ENCODE measurements around the gene CRTAP. TPM values are rescaled to one million over a fixed set of nuclear protein-coding genes. Genes with fewer than 3 reads are reported as not detected.

The CRTAP gene
- total RNA-seq, 1 experiment from 2014 or later: 179 TPM

DNA sequence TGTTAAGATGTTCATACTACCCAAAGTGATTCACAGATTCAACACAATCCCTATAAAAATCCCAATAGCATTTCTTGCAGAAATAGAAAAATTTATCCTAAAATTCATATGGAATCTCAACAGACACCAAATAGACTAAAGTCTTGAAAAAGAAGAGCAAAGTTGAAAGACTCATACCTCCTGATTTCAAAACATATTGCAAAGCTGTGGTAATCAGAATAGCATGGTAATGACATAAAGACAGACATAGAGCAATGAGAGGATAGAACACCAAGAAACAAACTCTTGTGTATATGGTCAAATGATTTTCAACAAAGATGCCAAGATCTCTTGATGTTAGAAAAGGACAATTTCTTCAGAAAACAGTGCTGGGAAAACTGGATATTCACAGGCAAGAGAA lies 25.1 kb upstream of the CRTAP start:
- CTCF ChIA-PET: interaction anchor here (0.7 kb wide), 1 partner anchor 17 kb away, joined by 3 read pairs; no protein-coding TSS in a partner anchor
- POLR2A ChIA-PET: no interaction called here
- Mint-ChIP-seq H3K27ac (ENCODE audit: low read depth, unreplicated experiment) (no peak overlapping the region), H3K4me1 (ENCODE audit: insufficient read depth, unreplicated experiment) (no peaks in the 10 kb centered on the region), H3K36me3 (ENCODE audit: insufficient read depth, unreplicated experiment) (peaks cover 32% of the 10 kb centered on the region), H3K27me3 (ENCODE audit: insufficient read depth, unreplicated experiment) (no peaks in the 10 kb centered on the region), H3K4me3 (ENCODE audit: unreplicated experiment) (no peak overlapping the region), H3K9me3 (ENCODE audit: unreplicated experiment) (peaks cover 14% of the 10 kb centered on the region)
- TF ChIP-seq, protein P1, sequence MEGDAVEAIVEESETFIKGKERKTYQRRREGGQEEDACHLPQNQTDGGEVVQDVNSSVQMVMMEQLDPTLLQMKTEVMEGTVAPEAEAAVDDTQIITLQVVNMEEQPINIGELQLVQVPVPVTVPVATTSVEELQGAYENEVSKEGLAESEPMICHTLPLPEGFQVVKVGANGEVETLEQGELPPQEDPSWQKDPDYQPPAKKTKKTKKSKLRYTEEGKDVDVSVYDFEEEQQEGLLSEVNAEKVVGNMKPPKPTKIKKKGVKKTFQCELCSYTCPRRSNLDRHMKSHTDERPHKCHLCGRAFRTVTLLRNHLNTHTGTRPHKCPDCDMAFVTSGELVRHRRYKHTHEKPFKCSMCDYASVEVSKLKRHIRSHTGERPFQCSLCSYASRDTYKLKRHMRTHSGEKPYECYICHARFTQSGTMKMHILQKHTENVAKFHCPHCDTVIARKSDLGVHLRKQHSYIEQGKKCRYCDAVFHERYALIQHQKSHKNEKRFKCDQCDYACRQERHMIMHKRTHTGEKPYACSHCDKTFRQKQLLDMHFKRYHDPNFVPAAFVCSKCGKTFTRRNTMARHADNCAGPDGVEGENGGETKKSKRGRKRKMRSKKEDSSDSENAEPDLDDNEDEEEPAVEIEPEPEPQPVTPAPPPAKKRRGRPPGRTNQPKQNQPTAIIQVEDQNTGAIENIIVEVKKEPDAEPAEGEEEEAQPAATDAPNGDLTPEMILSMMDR (IDR thresholded peaks at IDR 0.05; ENCODE audit: unreplicated experiment): no peak
- intact Hi-C loops (cut with micrococcal nuclease): no loop called here
- BruUV-seq (replicated peaks): no TSS peak
- no peak for DNase-seq (ENCODE audit: unreplicated experiment)

DNA sequence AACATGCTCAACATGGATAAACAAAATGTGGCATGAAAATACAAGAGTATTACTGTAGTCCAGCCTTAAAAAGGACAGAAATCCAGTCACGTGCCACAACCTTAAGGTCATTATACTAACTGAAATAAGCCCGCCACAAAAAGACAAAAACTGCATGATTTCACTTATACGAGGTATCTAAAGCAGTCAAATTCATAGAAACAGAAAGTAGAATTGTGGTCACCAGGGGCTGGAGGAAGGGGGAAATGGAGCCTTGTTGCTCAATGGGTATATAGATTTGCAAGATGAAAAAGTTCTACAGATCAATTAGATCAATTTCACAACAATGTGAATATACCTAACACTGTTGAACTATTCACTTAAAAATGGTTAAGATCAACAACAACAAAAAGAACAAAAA lies 24.3 kb upstream of the CRTAP start:
- intact Hi-C loops (cut with micrococcal nuclease): no loop called here
- Mint-ChIP-seq H3K9me3 (ENCODE audit: unreplicated experiment) (peaks cover 14% of the 10 kb centered on the region), H3K4me1 (ENCODE audit: insufficient read depth, unreplicated experiment) (no peaks in the 10 kb centered on the region), H3K27me3 (ENCODE audit: insufficient read depth, unreplicated experiment) (no peaks in the 10 kb centered on the region), H3K27ac (ENCODE audit: low read depth, unreplicated experiment) (no peak overlapping the region), H3K36me3 (ENCODE audit: insufficient read depth, unreplicated experiment) (peaks cover 33% of the 10 kb centered on the region), H3K4me3 (ENCODE audit: unreplicated experiment) (no peak overlapping the region)
- TF ChIP-seq, protein P1 (IDR thresholded peaks at IDR 0.05; ENCODE audit: unreplicated experiment): no peak
- CTCF ChIA-PET: interaction anchor here (0.6 to 0.8 kb wide), 3 partner anchors 15 to 712 kb away, joined by 3 to 7 read pairs (median 4); no protein-coding TSS in a partner anchor
- no peak for DNase-seq (ENCODE audit: unreplicated experiment)
- BruUV-seq (replicated peaks): no TSS peak
- POLR2A ChIA-PET: interaction anchor here (1.0 kb wide), 1 partner anchor 25 kb away, joined by 3 read pairs; the partner anchor contains the start of gene CRTAP

DNA sequence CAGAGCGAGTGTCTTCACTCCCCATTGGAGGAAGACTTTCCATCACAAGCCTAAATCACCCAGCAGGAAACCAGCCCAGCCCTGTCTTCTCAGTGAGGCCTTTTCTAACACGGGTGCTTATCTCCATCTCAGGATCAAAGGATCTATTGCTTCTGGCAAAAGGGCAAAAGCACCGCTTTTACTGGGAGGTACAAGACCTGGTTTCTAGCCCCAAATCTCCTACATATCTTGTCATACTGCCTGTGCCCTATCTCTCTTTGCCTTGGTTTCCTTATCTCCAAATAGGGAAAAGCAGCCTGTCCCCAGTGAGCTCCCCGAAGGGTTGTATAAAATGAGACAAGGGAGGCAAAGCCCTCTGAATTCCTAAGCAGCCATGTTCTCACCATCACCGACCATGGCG lies 22.1 kb upstream of the CRTAP start:
- ChIA-PET POLR2A (interaction anchor here (0.7 kb wide), 1 partner anchor 66 kb away, joined by 3 read pairs; no protein-coding TSS in a partner anchor), CTCF (interaction anchor here (0.6 to 1.5 kb wide), 2 partner anchors 17 to 99 kb away, joined by 3 to 7 read pairs; no protein-coding TSS in a partner anchor)
- Mint-ChIP-seq H3K36me3 (ENCODE audit: insufficient read depth, unreplicated experiment) (peaks cover 23% of the 10 kb centered on the region), H3K4me3 (ENCODE audit: unreplicated experiment) (no peak overlapping the region), H3K27me3 (ENCODE audit: insufficient read depth, unreplicated experiment) (no peaks in the 10 kb centered on the region), H3K4me1 (ENCODE audit: insufficient read depth, unreplicated experiment) (peaks cover 7% of the 10 kb centered on the region), H3K27ac (ENCODE audit: low read depth, unreplicated experiment) (no peak overlapping the region), H3K9me3 (ENCODE audit: unreplicated experiment) (peaks cover 14% of the 10 kb centered on the region)
- no TSS peak for BruUV-seq (replicated peaks)
- TF ChIP-seq, protein P1 (IDR thresholded peaks at IDR 0.05; ENCODE audit: unreplicated experiment): no peak
- intact Hi-C loops (cut with micrococcal nuclease): no loop called here
- no peak for DNase-seq (ENCODE audit: unreplicated experiment)

DNA sequence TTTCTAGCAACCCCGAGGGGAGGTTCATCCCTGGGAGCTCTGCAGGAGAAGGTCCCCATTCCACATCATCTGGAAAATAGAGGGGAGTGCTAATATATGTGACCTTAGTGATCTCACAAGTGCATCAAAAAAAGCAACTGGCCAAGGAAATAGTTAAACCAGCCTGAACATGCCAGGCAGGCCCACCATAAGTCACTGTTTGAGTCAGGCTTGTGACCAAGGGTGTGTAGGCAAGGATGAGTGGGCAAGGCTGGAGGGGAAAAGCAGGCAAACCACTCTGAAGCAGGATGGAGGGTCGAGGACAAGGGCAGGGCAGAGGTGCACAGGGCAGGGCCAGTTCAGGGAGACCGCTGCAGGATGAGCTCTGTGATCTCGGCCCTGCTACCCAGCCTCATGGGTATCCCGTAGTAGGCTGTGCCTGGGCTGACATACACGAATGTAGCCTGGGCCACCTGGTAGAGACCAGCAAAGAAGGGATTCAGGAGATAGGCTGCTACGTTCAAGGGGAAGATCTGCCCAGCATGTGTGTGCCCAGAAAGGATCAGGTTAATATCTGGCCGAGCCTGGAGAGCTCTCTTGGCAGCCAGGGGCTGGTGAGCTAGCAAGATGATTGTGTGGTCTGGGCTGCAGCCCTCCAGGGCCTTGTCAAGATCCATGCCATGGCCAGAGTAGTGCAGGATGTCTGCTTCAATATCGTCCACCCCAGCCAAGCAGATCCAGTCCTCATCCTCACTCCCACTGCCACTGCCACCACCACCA lies 21.1 kb upstream of the CRTAP start:
- no peak for DNase-seq (ENCODE audit: unreplicated experiment)
- no peak overlapping the region for H3K27ac Mint-ChIP-seq (ENCODE audit: low read depth, unreplicated experiment)
- H3K36me3 Mint-ChIP-seq (ENCODE audit: insufficient read depth, unreplicated experiment): peaks cover 23% of the 10 kb centered on the region

More for the DNA sequence above, 21.1 kb upstream of the CRTAP start:
- Mint-ChIP-seq H3K4me3 (ENCODE audit: unreplicated experiment) (no peak overlapping the region), H3K27me3 (ENCODE audit: insufficient read depth, unreplicated experiment) (no peaks in the 10 kb centered on the region), H3K4me1 (ENCODE audit: insufficient read depth, unreplicated experiment) (peaks cover 7% of the 10 kb centered on the region), H3K9me3 (ENCODE audit: unreplicated experiment) (peaks cover 13% of the 10 kb centered on the region)
- TF ChIP-seq, protein P1 (IDR thresholded peaks at IDR 0.05; ENCODE audit: unreplicated experiment): no peak
- intact Hi-C loops (cut with micrococcal nuclease): no loop called here
- CTCF ChIA-PET: interaction anchor here (3.3 kb wide), 1 partner anchor 280 kb away, joined by 16 read pairs; no protein-coding TSS in a partner anchor
- POLR2A ChIA-PET: interaction anchor here (0.7 kb wide), 1 partner anchor 67 kb away, joined by 3 read pairs; no protein-coding TSS in a partner anchor
- BruUV-seq (replicated peaks): no TSS peak

Data from MCF 10A (cell line).